Measurements from ENCODE around the gene SNTG2. TPM values are rescaled to one million over a fixed set of nuclear protein-coding genes. Genes with fewer than 3 reads are reported as not detected.

Gene SNTG2
- total and polyA plus RNA-seq, 2 donors (not counting 3 experiments of a cell fraction or from before 2014, with no cell fraction given) = not detected

GRCh38 chr2:922185-922584 lies 28.5 kb upstream of the SNTG2 start:
- Histone ChIP-seq H3K27me3 (ENCODE audit: control insufficient read depth in 2 of 2, insufficient read depth in 2 of 2, low read length in 2 of 2) (no peaks in the 10 kb centered on the region), H3K9me1 (replicated peaks; ENCODE audit: control insufficient read depth, extremely low read depth, insufficient read depth, low read length) (no peaks in the 10 kb centered on the region), H3K36me3 (ENCODE audit: control insufficient read depth in 2 of 2, extremely low read depth in 1 of 2, insufficient read depth in 2 of 2, low read length in 2 of 2) (no peaks in the 10 kb centered on the region), H3K9me3 (replicated peaks; ENCODE audit: control insufficient read depth, insufficient read depth, low read length) (peaks cover 4% of the 10 kb centered on the region), H3K79me2 (ENCODE audit: control insufficient read depth, insufficient read depth, low read length) (no peaks in the 10 kb centered on the region), H2AFZ (ENCODE audit: low read depth, low read length) (no peak overlapping the region), H3K4me1 (ENCODE audit: control insufficient read depth, extremely low read depth, insufficient read depth, low read length) (no peaks in the 10 kb centered on the region), H3K9ac (replicated peaks; ENCODE audit: extremely low read depth, insufficient read depth, low read length) (no peak overlapping the region), H3K4me2 (ENCODE audit: insufficient read depth, low read length) (no peak overlapping the region), H3K27ac (ENCODE audit: insufficient read depth, low read depth, low read length) (no peak overlapping the region), H4K20me1 (replicated peaks; ENCODE audit: control insufficient read depth, extremely low read depth, insufficient read depth, low read length) (no peaks in the 10 kb centered on the region), H3K4me3 (replicated peaks in 1 of 3; ENCODE audit: insufficient read depth in 1 of 3, low read depth in 1 of 3, low read length in 3 of 3) (no peak overlapping the region)
- no peak for TF ChIP-seq EZH2 (IDR thresholded peaks at IDR 0.05; ENCODE audit: borderline replicate concordance, low read depth, low read length, severe bottlenecking)
- DNase-seq (ENCODE audit: low read depth, low spot score) (no peak), FAIRE-seq (no peak)
- dilution Hi-C loops (cut with MboI; ENCODE audit: extremely low pct_ligation_motif_present, low sequenced_read_pairs) = no loop called here
- BruUV-seq (replicated peaks) = no TSS peak
- POLR2A ChIA-PET = no interaction called here
- CTCF ChIA-PET = no interaction called here
- intact Hi-C loops (cut with micrococcal nuclease) = no loop called here

GRCh38 chr2:923832-924601 lies 26.6 kb upstream of the SNTG2 start:
- no peak for FAIRE-seq
- POLR2A ChIA-PET = no interaction called here
- dilution Hi-C loops (cut with MboI; ENCODE audit: extremely low pct_ligation_motif_present, low sequenced_read_pairs) = no loop called here

More at GRCh38 chr2:923832-924601, 26.6 kb upstream of the SNTG2 start:
- H3K27me3 ChIP-seq (ENCODE audit: control insufficient read depth in 2 of 2, insufficient read depth in 2 of 2, low read length in 2 of 2) = no peaks in the 10 kb centered on the region
- H2AFZ ChIP-seq (ENCODE audit: low read depth, low read length) = no peak overlapping the region
- CTCF ChIA-PET = no interaction called here
- H3K9me3 ChIP-seq (replicated peaks; ENCODE audit: control insufficient read depth, insufficient read depth, low read length) = peaks cover 4% of the 10 kb centered on the region
- no peaks in the 10 kb centered on the region for H3K4me1 ChIP-seq (ENCODE audit: control insufficient read depth, extremely low read depth, insufficient read depth, low read length)
- no peaks in the 10 kb centered on the region for H3K79me2 ChIP-seq (ENCODE audit: control insufficient read depth, insufficient read depth, low read length)
- intact Hi-C loops (cut with micrococcal nuclease) = no loop called here
- no TSS peak for BruUV-seq (replicated peaks)
- H4K20me1 ChIP-seq (replicated peaks; ENCODE audit: control insufficient read depth, extremely low read depth, insufficient read depth, low read length) = no peaks in the 10 kb centered on the region
- TF ChIP-seq EZH2 (IDR thresholded peaks at IDR 0.05; ENCODE audit: borderline replicate concordance, low read depth, low read length, severe bottlenecking) (no peak), FOS (IDR thresholded peaks at IDR 0.05; ENCODE audit: borderline replicate concordance, insufficient read depth, low read length) (no peak), CTCF (IDR thresholded peaks at IDR 0.05; ENCODE audit: extremely low read depth in 1 of 2, insufficient read depth in 1 of 2, low read depth in 1 of 2, low read length in 2 of 2) (no peak), JUN (IDR thresholded peaks at IDR 0.05; ENCODE audit: borderline replicate concordance, insufficient read depth, insufficient read length, low read depth) (no peak), MYC (IDR thresholded peaks at IDR 0.05; ENCODE audit: low read depth, low read length) (no peak), MAX (IDR thresholded peaks at IDR 0.05; ENCODE audit: insufficient read depth, insufficient read length) (no peak), GATA2 (IDR thresholded peaks at IDR 0.05; ENCODE audit: insufficient read depth, insufficient read length, low read depth, low read length) (no peak), POLR2AphosphoS5 (IDR thresholded peaks at IDR 0.05; ENCODE audit: insufficient read depth, low read depth, low read length) (no peak)
- no peak overlapping the region for H3K4me3 ChIP-seq (replicated peaks in 1 of 3; ENCODE audit: insufficient read depth in 1 of 3, low read depth in 1 of 3, low read length in 3 of 3)
- no peak overlapping the region for H3K4me2 ChIP-seq (ENCODE audit: insufficient read depth, low read length)
- H3K36me3 ChIP-seq (ENCODE audit: control insufficient read depth in 2 of 2, extremely low read depth in 1 of 2, insufficient read depth in 2 of 2, low read length in 2 of 2) = no peaks in the 10 kb centered on the region
- no peak for DNase-seq (ENCODE audit: low read depth, low spot score)
- H3K9me1 ChIP-seq (replicated peaks; ENCODE audit: control insufficient read depth, extremely low read depth, insufficient read depth, low read length) = no peaks in the 10 kb centered on the region
- H3K9ac ChIP-seq (replicated peaks; ENCODE audit: extremely low read depth, insufficient read depth, low read length) = no peak overlapping the region
- H3K27ac ChIP-seq (ENCODE audit: insufficient read depth, low read depth, low read length) = no peak overlapping the region
